ENCODE results near the gene OCA2.

GRCh38 chr15:27985099-27985498 lies 114.0 kb downstream of the OCA2 start:
- TF ChIP-seq CTCF (IDR thresholded peaks at IDR 0.05) (no peak), POLR2A (IDR thresholded peaks at IDR 0.05) (no peak)
